Renal pelvis (tissue), 4 donors: ENCODE measurements around the gene SEC61A1. TPM values are rescaled to one million over a fixed set of nuclear protein-coding genes. Genes with fewer than 3 reads are reported as not detected.

ENCODE experiments used
- DNase-seq: peaks from one replicate; pipeline ENCODE4 v3.0.0-alpha.2; 2013
- polyA plus RNA-seq, 3 donors: library from polyadenylated mRNA; unstranded; fragments of 120-200 nt; gene quantifications; one replicate each; pipeline ENCODE4 v1.2.1, GENCODE V29; 2013; ENCODE audit not compliant: insufficient read length in 3 of 3

SEC61A1 gene
- polyA plus RNA-seq, 3 donors: 172 to 182 (median 174) TPM

DNA sequence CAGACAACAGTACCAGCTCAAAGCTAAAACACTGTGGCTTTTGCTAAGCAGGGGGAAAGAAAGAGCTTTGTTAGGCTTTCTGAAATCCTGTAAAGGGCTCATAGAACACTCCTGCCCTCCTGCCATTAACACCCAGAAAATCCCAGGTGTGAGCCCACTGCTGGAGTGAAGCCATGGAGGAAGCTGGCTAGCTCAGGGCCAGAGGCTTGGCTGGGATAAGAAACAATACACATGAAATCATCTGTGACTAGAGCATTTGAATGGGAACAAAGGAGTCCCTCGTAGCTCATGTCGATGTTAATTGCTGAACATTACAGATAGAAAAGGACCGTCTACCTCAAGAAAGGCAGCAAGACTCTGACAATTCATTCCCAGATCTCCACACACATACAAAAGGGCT is 47.9 kb downstream of the SEC61A1 start:
- no peak for DNase-seq

DNA sequence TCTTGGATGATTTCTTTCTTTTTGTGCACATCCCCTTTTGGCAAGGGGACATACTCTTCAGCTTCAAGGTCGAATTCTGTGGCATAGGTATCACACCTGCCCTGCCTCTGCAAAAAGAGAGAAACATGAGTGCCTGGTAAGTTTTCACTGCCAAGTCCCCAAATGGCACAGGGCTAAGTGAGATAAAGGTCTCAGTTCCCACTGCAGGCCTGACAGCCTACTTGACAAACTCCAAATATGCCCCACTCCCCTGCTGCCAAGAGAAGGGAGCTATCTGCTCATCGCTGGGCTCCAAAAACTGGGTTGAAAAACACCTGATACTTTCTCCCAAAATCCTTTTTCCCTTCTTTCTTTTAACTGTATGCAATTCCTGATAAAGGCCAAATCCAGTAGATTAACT is 48.4 kb downstream of the SEC61A1 start:
- DNase-seq: no peak

DNA sequence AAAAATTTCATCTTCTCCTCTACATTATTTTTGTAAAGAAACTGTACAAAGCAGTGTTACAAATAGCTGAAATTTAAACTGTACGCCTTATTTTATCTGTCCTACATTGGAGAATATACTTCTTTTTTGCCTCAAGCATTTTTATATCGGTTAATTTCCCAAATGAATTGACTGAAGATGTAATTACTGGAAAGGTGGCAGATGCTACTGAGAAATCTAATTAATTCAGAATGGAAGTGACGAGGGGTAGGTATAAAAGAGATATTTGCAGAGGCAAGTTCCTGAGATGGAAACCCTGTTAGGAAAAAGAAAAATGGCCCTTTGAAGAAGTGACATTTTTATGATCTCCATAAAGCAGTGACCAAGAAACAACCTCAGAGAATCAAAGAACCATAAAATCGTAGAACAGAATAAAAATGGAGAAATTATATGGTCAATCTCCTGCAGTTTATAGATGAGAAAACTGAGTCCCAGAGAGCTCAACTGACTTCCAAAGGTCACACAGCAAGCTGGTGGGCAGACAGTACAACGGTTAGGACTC is 51.0 kb downstream of the SEC61A1 start:
- no peak for DNase-seq

DNA sequence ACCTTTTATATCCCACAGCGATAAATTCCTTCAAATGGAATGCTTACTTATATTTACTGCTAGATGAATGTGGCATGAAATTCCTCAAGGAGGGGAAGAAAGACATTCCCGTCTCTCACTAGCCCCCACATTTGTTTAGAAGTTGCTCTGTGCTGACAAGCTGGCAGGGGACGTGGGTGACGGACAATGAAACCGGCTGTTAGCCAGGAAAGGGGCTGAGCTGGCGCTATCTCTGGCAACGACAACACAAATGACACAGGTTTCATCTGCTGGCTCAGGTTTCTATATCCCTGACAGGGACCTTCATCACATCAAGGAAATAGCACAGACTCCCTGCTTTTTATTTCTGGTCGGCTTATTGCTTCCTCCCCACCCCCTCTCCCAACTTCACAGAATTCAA is 55.6 kb downstream of the SEC61A1 start:
- DNase-seq: no peak

DNA sequence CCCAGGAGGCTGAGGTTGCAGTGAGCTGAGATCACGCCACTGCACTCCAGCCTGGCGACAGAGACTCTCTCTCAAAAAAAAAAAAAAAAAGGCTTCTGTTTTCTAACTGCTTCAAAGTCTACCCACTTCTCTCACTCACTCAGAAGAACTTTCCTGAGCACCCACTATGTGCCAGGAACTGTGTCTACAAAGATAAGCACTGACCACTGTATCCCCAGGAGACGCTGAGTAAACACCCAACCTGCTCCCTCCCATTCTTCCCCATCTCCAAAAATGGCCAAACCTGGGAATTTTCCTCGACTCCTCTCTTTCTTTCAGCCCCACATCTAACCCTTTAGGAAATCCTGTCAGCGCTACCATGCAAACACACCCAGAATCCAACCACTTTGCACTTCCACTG is 58.9 kb downstream of the SEC61A1 start:
- no peak for DNase-seq

DNA sequence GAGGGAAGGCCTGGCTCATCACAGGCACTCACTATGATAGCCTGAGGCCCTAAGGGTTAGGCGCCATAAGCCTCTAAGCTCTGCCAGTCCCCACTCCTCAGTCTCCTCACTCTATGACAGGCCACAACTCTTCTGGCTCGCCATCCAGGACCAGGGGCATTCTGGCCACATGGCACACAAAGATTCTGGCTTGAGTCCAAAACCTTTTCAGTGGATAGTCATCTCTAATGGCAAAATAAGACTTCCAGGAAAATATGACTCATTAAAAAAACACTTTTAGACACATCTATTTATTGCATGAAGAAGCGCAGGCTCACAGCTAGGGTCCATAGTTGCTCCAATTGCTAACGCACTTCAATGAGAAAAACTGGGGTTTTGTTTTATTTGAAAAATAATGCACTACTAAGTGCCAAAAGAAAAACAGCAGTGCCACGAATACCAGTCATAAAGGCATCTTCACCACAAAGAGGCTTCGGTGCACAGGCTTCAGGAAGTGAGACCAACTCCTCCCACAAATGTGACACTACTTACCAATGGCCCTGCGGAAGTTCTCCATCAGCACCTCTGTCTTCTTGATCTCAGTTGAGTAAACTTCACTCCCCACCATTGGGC is 60.2 kb downstream of the SEC61A1 start:
- DNase-seq: no peak

DNA sequence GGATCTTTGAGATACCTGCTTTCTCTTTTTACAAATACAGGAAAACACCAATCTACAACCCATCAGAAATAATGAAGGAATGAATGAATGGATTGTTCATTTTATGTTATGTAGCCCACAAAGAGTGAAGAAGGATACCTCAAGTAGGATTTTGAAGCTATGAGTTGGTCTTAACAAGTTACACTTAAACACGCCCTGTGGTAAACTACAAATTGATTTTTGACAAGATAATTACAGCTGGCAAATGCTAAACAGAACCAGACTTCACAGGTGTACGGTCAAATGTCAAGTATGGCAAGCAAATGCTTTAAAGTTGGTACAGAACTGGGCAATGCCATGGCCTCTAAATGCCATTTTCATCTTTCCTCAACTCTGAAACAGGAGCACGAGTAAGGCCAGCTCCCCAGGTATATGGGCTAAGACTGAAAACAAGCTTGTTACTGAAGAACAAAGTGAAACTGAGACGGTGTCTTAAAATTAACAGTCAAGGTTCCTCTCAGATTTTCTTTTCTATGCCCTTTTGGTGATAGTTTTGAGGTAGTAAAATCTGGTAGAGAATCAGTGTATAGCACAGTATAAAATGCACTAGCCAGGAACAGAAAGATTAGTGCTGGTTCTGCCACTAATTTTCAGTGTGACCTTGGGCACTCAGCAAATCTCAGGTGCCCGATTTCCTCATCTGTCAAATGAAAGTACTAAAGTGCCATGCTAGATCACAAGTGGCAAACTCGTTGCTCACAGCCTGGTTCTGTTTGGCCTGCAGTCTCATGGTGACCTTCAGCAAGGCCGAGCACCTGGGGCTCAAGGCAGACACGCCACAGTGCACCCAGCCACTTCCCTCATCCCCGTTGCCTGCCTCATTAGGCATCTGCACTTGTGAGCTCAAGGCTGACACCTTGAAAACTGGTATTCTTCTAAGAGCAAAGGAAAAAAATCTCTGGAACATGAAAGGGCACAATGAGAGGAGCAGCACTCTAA is 61.9 kb downstream of the SEC61A1 start:
- no peak for DNase-seq

Other genes with a start within 250 kb of the SEC61A1 start
- 10 to 100 TPM; 23.7 to 29.9 (median 25.2) TPM for gene MGLL, start 229.9 kb upstream of the SEC61A1 start, polyA plus RNA-seq
- gene KBTBD12, start 137.2 kb upstream of the SEC61A1 start, polyA plus RNA-seq: 1 to 10 TPM; 1.1 to 1.9 (median 1.1) TPM
- gene RUVBL1, start 71.4 kb downstream of the SEC61A1 start, polyA plus RNA-seq: 10 to 100 TPM; 69.4 to 76.5 (median 71.1) TPM
- 10 to 100 TPM; 24.2 to 30.3 (median 27.7) TPM for gene EEFSEC, start 101.0 kb downstream of the SEC61A1 start, polyA plus RNA-seq